Endothelial cell of umbilical vein (primary cell): ENCODE data around the gene ARHGAP27. TPM values are rescaled to one million over a fixed set of nuclear protein-coding genes. Genes with fewer than 3 reads are reported as not detected.

Experiments
- BruUV-seq: library from RNA; stranded (reverse); fragments of 400-500 nt; replicated peaks from 2 replicates; lab custom pipeline; 2021; lab: Mats Ljungman, UMichigan
- CTCF ChIA-PET: fragments of 300-600, 350-600 bp; sonication (Branson Sonifier 250); formaldehyde crosslinking; loops from one replicate; lab custom pipeline; 2021; ENCODE audit warnings: antibody characterized with exemption, inconsistent platforms; lab: Charles Lee
- POLR2A ChIA-PET: fragments of 300-600, 350-600 bp; sonication (Branson Sonifier 250); formaldehyde crosslinking; loops from one replicate; lab custom pipeline; 2021; ENCODE audit warnings: antibody characterized with exemption, inconsistent platforms; lab: Charles Lee
- DNase-seq: peaks from one replicate; pipeline ENCODE4 v3.0.0-alpha.2; 2011; ENCODE audit warnings: low read depth, low spot score
- FAIRE-seq: peaks from 2 replicates; lab custom pipeline; 2011; peaks lifted over from hg19 to GRCh38; lab: Jason Lieb, UNC
- H2AFZ ChIP-seq: 2 replicates; pipeline ENCODE4 v1.6.0; 2012; ENCODE audit warnings: low read depth, low read length, control low read depth, inconsistent platforms
- H3K27ac ChIP-seq: 2 replicates; pipeline ENCODE4 v1.5.1; 2011; ENCODE audit warnings: low read depth, mild to moderate bottlenecking, control low read depth, low read length, moderate library complexity; ENCODE audit not compliant: insufficient read depth
- H3K27me3 ChIP-seq, 2 experiments: 2 replicates each; pipeline versions ENCODE4 v1.6.0 to v1.6.1; 2011; ENCODE audit warnings: low read length in 2 of 2, mixed read lengths in 1 of 2; ENCODE audit not compliant: control insufficient read depth in 2 of 2, insufficient read depth in 2 of 2
- H3K36me3 ChIP-seq, 2 experiments: 2 replicates in 1 of 2; 3 replicates in 1 of 2; pipeline ENCODE4 v1.5.1; 2011; ENCODE audit warnings: low read length in 2 of 2, mild to moderate bottlenecking in 1 of 2, moderate library complexity in 1 of 2; ENCODE audit not compliant: control insufficient read depth in 2 of 2, insufficient read depth in 2 of 2; ENCODE audit errors: extremely low read depth in 1 of 2
- H3K4me1 ChIP-seq: 3 replicates; pipeline ENCODE4 v1.5.1; 2011; ENCODE audit warnings: mild to moderate bottlenecking, low read length; ENCODE audit not compliant: control insufficient read depth, insufficient read depth; ENCODE audit errors: extremely low read depth
- H3K4me2 ChIP-seq: 2 replicates; pipeline ENCODE4 v1.6.1; 2011; ENCODE audit warnings: low read length, control low read depth, mixed read lengths; ENCODE audit not compliant: insufficient read depth
- H3K4me3 ChIP-seq, 3 experiments: fragments of 200-600 bp in 1 of 3; sonication (generic), shearing (Covaris generic) in 1 of 3; replicated peaks in 1 of 3; 2 replicates each; pipeline ENCODE4 v1.5.1; 2011 to 2016; ENCODE audit warnings: control low read depth in 3 of 3, low read length in 3 of 3, mild to moderate bottlenecking in 2 of 3, inconsistent platforms in 1 of 3, low read depth in 1 of 3, moderate library complexity in 1 of 3; ENCODE audit not compliant: insufficient read depth in 1 of 3
- H3K79me2 ChIP-seq: 2 replicates; pipeline ENCODE4 v1.6.0; 2012; ENCODE audit warnings: low read length, inconsistent platforms; ENCODE audit not compliant: control insufficient read depth, insufficient read depth
- H3K9ac ChIP-seq: replicated peaks from 2 replicates; pipeline ENCODE3; 2011; ENCODE audit warnings: low read length, control low read depth; ENCODE audit not compliant: insufficient read depth; ENCODE audit errors: extremely low read depth
- H3K9me1 ChIP-seq: replicated peaks from 3 replicates; pipeline ENCODE4 v1.6.0; 2011; ENCODE audit warnings: mild to moderate bottlenecking, low read length; ENCODE audit not compliant: control insufficient read depth, insufficient read depth; ENCODE audit errors: extremely low read depth
- H3K9me3 ChIP-seq: replicated peaks from 2 replicates; pipeline ENCODE4 v1.5.1; 2012; ENCODE audit warnings: low read length, inconsistent platforms; ENCODE audit not compliant: control insufficient read depth, insufficient read depth
- H4K20me1 ChIP-seq: replicated peaks from 2 replicates; pipeline ENCODE3; 2011; ENCODE audit warnings: mild to moderate bottlenecking, low read length; ENCODE audit not compliant: control insufficient read depth, insufficient read depth; ENCODE audit errors: extremely low read depth
- CTCF ChIP-seq, 2 donors: IDR thresholded peaks; 1 replicate in 1 of 2; 2 replicates in 1 of 2; pipeline ENCODE4 v1.5.1; 2011; ENCODE audit warnings: low read length in 2 of 2, mild to moderate bottlenecking in 2 of 2, moderate library complexity in 2 of 2, control low read depth in 1 of 2, inconsistent platforms in 1 of 2, low read depth in 1 of 2; ENCODE audit not compliant: insufficient read depth in 1 of 2; ENCODE audit errors: extremely low read depth in 1 of 2
- EZH2 ChIP-seq: IDR thresholded peaks from 2 replicates; pipeline ENCODE4 v1.6.1; 2012; ENCODE audit warnings: borderline replicate concordance, low read depth, mild to moderate bottlenecking, moderate library complexity, low read length, inconsistent platforms; ENCODE audit not compliant: severe bottlenecking
- FOS ChIP-seq: IDR thresholded peaks from 2 replicates; pipeline ENCODE4 v1.6.1; 2011; ENCODE audit warnings: mild to moderate bottlenecking, low read length, moderate library complexity, borderline replicate concordance; ENCODE audit not compliant: insufficient read depth
- GATA2 ChIP-seq: IDR thresholded peaks from 2 replicates; pipeline ENCODE4 v1.7.0; 2011; ENCODE audit warnings: low read depth, mild to moderate bottlenecking, moderate library complexity, mixed read lengths, low read length; ENCODE audit not compliant: insufficient read length, insufficient read depth
- JUN ChIP-seq: IDR thresholded peaks from 2 replicates; pipeline ENCODE4 v1.6.1; 2011; ENCODE audit warnings: borderline replicate concordance, low read depth; ENCODE audit not compliant: insufficient read length, insufficient read depth
- MAX ChIP-seq: IDR thresholded peaks from 2 replicates; pipeline ENCODE4 v1.6.1; 2011; ENCODE audit not compliant: insufficient read depth, insufficient read length
- MYC ChIP-seq: IDR thresholded peaks from one replicate; pipeline ENCODE4 v1.6.1; 2011; ENCODE audit warnings: mild to moderate bottlenecking, low read depth, low read length
- POLR2A ChIP-seq: IDR thresholded peaks from 2 replicates; pipeline ENCODE4 v1.6.1; 2012; ENCODE audit warnings: low read depth, mild to moderate bottlenecking, control low read depth, low read length
- POLR2AphosphoS5 ChIP-seq: IDR thresholded peaks from 2 replicates; pipeline ENCODE4 v1.6.1; 2012; ENCODE audit warnings: low read depth, mild to moderate bottlenecking, control low read depth, low read length, moderate library complexity; ENCODE audit not compliant: insufficient read depth
- dilution Hi-C: fragments of 300-500 bp; cut with MboI; formaldehyde crosslinking; loops from one replicate; pipeline ENCODE4 v1.15.0; 2019; ENCODE audit warnings: low sequenced_read_pairs; ENCODE audit not compliant: extremely low pct_ligation_motif_present
- intact Hi-C: fragments of 100-400 bp; cut with micrococcal nuclease; formaldehyde crosslinking; loops from one replicate; pipeline ENCODE4 v1.10.0; 2022
- polyA plus RNA-seq, 4 experiments: library from polyadenylated mRNA; depleted of rRNA in 3 of 4; stranded (reverse) in 3 of 4; unstranded in 1 of 4; fragments of >200 nt; gene quantifications; 2 replicates each; pipeline versions ENCODE4 v1.2.1 to v1.2.3, GENCODE V29; 2011 to 2012; ENCODE audit warnings: missing spikeins in 1 of 4
- total RNA-seq: library from RNA; stranded (reverse); gene quantifications from 2 replicates; pipeline ENCODE4 v1.2.3, GENCODE V29; 2021

The ARHGAP27 gene
- total and polyA plus RNA-seq, 2 donors (not counting 3 experiments of a cell fraction or from before 2014, with no cell fraction given), result 21.0 to 47.0 TPM

- Histone ChIP-seq H3K9me3 (no peaks in the 10 kb centered on the region), H3K4me2 (no peak overlapping the region), H3K27me3 (no peaks in the 10 kb centered on the region), H3K79me2 (no peaks in the 10 kb centered on the region), H3K4me3 (no peak overlapping the region), H3K27ac (no peak overlapping the region), H3K9me1 (no peaks in the 10 kb centered on the region), H3K4me1 (no peaks in the 10 kb centered on the region), H3K36me3 (peaks cover 0 to 25% of the 10 kb centered on the region in 2 experiments), H4K20me1 (no peaks in the 10 kb centered on the region), H2AFZ (no peak overlapping the region), H3K9ac (no peak overlapping the region)
- DNase-seq, result no peak
- ChIA-PET CTCF (no interaction called here), POLR2A (no interaction called here)
- intact Hi-C loops (no loop called here), dilution Hi-C loops (no loop called here)
- TF ChIP-seq GATA2, result no peak
- no TSS peak for BruUV-seq
- no peak for FAIRE-seq
Measured at GRCh38 chr17:45403906-45404490, 28.7 kb downstream of the ARHGAP27 start.

DNA sequence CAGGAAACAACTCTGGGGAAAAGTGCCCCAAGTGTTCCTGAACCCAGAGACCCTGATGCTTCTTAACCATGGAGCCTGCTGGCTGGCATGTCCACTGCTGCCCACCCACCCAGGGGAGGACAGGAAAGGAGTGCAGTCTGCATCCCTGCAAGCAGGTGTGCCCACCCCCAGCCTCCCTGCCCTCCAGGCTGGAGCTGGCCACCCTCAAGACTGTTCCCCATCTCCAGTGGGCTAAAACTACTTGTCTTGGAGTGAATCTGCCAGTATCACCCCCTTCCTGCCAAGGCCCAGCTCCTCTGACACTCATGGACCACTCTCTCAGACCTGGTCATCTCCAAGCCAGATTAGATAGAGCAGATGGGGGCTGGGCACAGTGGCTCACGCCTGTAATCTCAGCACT, 29.8 kb downstream of the ARHGAP27 start:
- dilution Hi-C loops, result no loop called here
- H3K9me1 ChIP-seq, result no peaks in the 10 kb centered on the region
- ChIA-PET CTCF (no interaction called here), POLR2A (no interaction called here)
- intact Hi-C loops, result no loop called here
- TF ChIP-seq POLR2A (no peak), FOS (no peak), POLR2AphosphoS5 (no peak), JUN (no peak), MYC (no peak), EZH2 (no peak), MAX (no peak), GATA2 (no peak), CTCF (IDR thresholded peaks at IDR 0.05; ENCODE audit: extremely low read depth in 1 of 2, insufficient read depth in 1 of 2, low read depth in 1 of 2, low read length in 2 of 2) (no peak)
- H3K79me2 ChIP-seq, result no peaks in the 10 kb centered on the region
- no peak for DNase-seq
- no peak overlapping the region for H3K27ac ChIP-seq
- H3K4me3 ChIP-seq, result no peak overlapping the region
- no peak overlapping the region for H3K9ac ChIP-seq
- no peak overlapping the region for H2AFZ ChIP-seq
- BruUV-seq, result no TSS peak
- no peak overlapping the region for H3K4me2 ChIP-seq
- no peaks in the 10 kb centered on the region for H4K20me1 ChIP-seq
- no peaks in the 10 kb centered on the region for H3K9me3 ChIP-seq
- peaks cover 0 to 27% of the 10 kb centered on the region in 2 experiments for H3K36me3 ChIP-seq
- FAIRE-seq, result no peak
- H3K4me1 ChIP-seq, result no peaks in the 10 kb centered on the region
- no peaks in the 10 kb centered on the region for H3K27me3 ChIP-seq
